WTC11 (cell line): ENCODE results near the gene SPAAR. TPM values are rescaled to one million over a fixed set of nuclear protein-coding genes. Genes with fewer than 3 reads are reported as not detected.
"Not testable (repeated sequence)": the region's sequence is repeated elsewhere in the genome, so short reads cannot be mapped to it uniquely, and the experiment has no call there.

Experiments used
- ATAC-seq: fragments of 200-7000 bp; cut with Tn5 transposase; 2 replicates; pipeline ENCODE4 v1.10.0; 2021; ENCODE audit warnings: mild to moderate bottlenecking, moderate library complexity
- CTCF ChIA-PET: fragments of 300-600 bp; sonication (Branson Sonifier 250); formaldehyde crosslinking; loops from one replicate; lab custom pipeline; 2021; ENCODE audit warnings: antibody characterized with exemption; lab: Charles Lee
- POLR2A ChIA-PET: fragments of 350-600 bp; sonication (Branson Sonifier 250); formaldehyde crosslinking; loops from one replicate; lab custom pipeline; 2021; ENCODE audit warnings: antibody characterized with exemption; lab: Charles Lee
- DNase-seq: peaks from one replicate; pipeline ENCODE4 v3.0.0; 2021; ENCODE audit warnings: low spot score
- H3K27ac Mint-ChIP-seq: 2 replicates; pipeline ENCODE4 v1.8.0; 2021; ENCODE audit warnings: mixed read lengths
- H3K27me3 Mint-ChIP-seq: 2 replicates; pipeline ENCODE4 v1.8.0; 2021; ENCODE audit warnings: low read depth, mild to moderate bottlenecking, moderate library complexity, mixed read lengths
- H3K36me3 Mint-ChIP-seq: 2 replicates; pipeline ENCODE4 v1.8.0; 2021; ENCODE audit warnings: mixed read lengths
- H3K4me1 Mint-ChIP-seq: 2 replicates; pipeline ENCODE4 v1.8.0; 2022; ENCODE audit warnings: mixed read lengths
- H3K4me3 Mint-ChIP-seq: 2 replicates; pipeline ENCODE4 v1.8.0; 2021; ENCODE audit warnings: mild to moderate bottlenecking, moderate library complexity, mixed read lengths
- H3K9me3 Mint-ChIP-seq: 2 replicates; pipeline ENCODE4 v1.8.0; 2021; ENCODE audit warnings: mixed read lengths
- ARID4B ChIP-seq: sonication (generic); formaldehyde crosslinking; IDR thresholded peaks from 2 replicates; pipeline ENCODE4 v1.8.0; 2023; ENCODE audit warnings: missing genetic modification reagents, mild to moderate bottlenecking, borderline replicate concordance
- ATF1 ChIP-seq: sonication (generic); formaldehyde crosslinking; IDR thresholded peaks from 2 replicates; pipeline ENCODE4 v1.8.1; 2023; ENCODE audit warnings: mild to moderate bottlenecking, moderate library complexity, missing genetic modification reagents
- KAT7 ChIP-seq: sonication (generic); formaldehyde crosslinking; IDR thresholded peaks from 2 replicates; pipeline ENCODE4 v1.8.1; 2023; ENCODE audit warnings: missing genetic modification reagents, mild to moderate bottlenecking, borderline replicate concordance
- NFYB ChIP-seq: sonication (generic); formaldehyde crosslinking; conservative IDR thresholded peaks from 2 replicates; pipeline ENCODE4 v1.8.0; 2022; ENCODE audit warnings: low read depth, missing genetic modification reagents
- RORB ChIP-seq: fragments of 250-450 bp; sonication (Bioruptor Pico); IDR thresholded peaks from 2 replicates; pipeline ENCODE4 v1.9.0; 2021; ENCODE audit warnings: mild to moderate bottlenecking
- STAT6 ChIP-seq: sonication (generic); formaldehyde crosslinking; conservative IDR thresholded peaks from 2 replicates; pipeline ENCODE4 v1.8.1; 2023; ENCODE audit warnings: mild to moderate bottlenecking, low read depth, missing genetic modification reagents, moderate library complexity
- USF1 ChIP-seq: sonication (generic); formaldehyde crosslinking; IDR thresholded peaks from 2 replicates; pipeline ENCODE4 v1.8.0; 2022; ENCODE audit warnings: mild to moderate bottlenecking, missing genetic modification reagents
- USF2 ChIP-seq: sonication (generic); formaldehyde crosslinking; IDR thresholded peaks from 2 replicates; pipeline ENCODE4 v1.8.1; 2023; ENCODE audit warnings: mild to moderate bottlenecking, missing genetic modification reagents, moderate library complexity
- ZBTB43 ChIP-seq: sonication (generic); formaldehyde crosslinking; IDR thresholded peaks from 2 replicates; pipeline ENCODE4 v1.8.1; 2023; ENCODE audit warnings: mild to moderate bottlenecking, missing genetic modification reagents
- ZNF219 ChIP-seq: sonication (generic); formaldehyde crosslinking; IDR thresholded peaks from 2 replicates; pipeline ENCODE4 v1.8.0; 2023; ENCODE audit warnings: missing genetic modification reagents, mild to moderate bottlenecking, borderline replicate concordance
- ZNF263 ChIP-seq: sonication (generic); formaldehyde crosslinking; IDR thresholded peaks from 2 replicates; pipeline ENCODE4 v1.8.1; 2022; ENCODE audit warnings: low read depth, mild to moderate bottlenecking, moderate library complexity, missing genetic modification reagents
- ZNF416 ChIP-seq: fragments of 250-450 bp; sonication (Bioruptor Pico); IDR thresholded peaks from 2 replicates; pipeline ENCODE4 v1.9.0; 2021; ENCODE audit warnings: mild to moderate bottlenecking, inconsistent platforms
- ZNF532 ChIP-seq: fragments of 250-450 bp; sonication (Bioruptor Pico); IDR thresholded peaks from 2 replicates; pipeline ENCODE4 v1.9.0; 2021; ENCODE audit warnings: mild to moderate bottlenecking, borderline replicate concordance
- ZNF671 ChIP-seq: fragments of 250-450 bp; sonication (Bioruptor Pico); IDR thresholded peaks from 2 replicates; pipeline ENCODE4 v1.8.0; 2021; ENCODE audit warnings: mild to moderate bottlenecking
- total RNA-seq: library from RNA; stranded (reverse); gene quantifications from 3 replicates; pipeline ENCODE4 v1.2.3, GENCODE V29; 2021

Gene SPAAR
- total RNA-seq, 1 experiment from 2014 or later, result 0.33 TPM

GRCh38 chr9:35896570-35896969 is 12.7 kb upstream of the SPAAR start (continued):
- TF ChIP-seq KAT7 (CRISPR knock-in tag), result no peak

- CTCF ChIA-PET, result interaction anchor here (1.4 to 6.6 kb wide), 6 partner anchors 15 to 107 kb away, joined by 4 to 33 read pairs (median 4); partner anchors contain the start of genes FAM221B and TMEM8B
- DNase-seq, POLR2A ChIA-PET, H3K4me3 Mint-ChIP-seq, ATAC-seq, H3K36me3 Mint-ChIP-seq, H3K4me1 Mint-ChIP-seq, H3K9me3 Mint-ChIP-seq, H3K27ac Mint-ChIP-seq, H3K27me3 Mint-ChIP-seq: not testable (repeated sequence)
Measured at GRCh38 chr9:35897376-35898099, 11.8 kb upstream of the SPAAR start.

GRCh38 chr9:35898337-35898736 is 11.0 kb upstream of the SPAAR start:
- Mint-ChIP-seq H3K4me3 (no peak overlapping the region), H3K4me1 (no peaks in the 10 kb centered on the region), H3K27ac (no peak overlapping the region)
- ChIA-PET CTCF (interaction anchor here (1.4 to 6.6 kb wide), 6 partner anchors 16 to 108 kb away, joined by 4 to 33 read pairs (median 4); partner anchors contain the start of genes FAM221B and TMEM8B), POLR2A (no interaction called here)
- TF ChIP-seq STAT6 (CRISPR knock-in tag) (no peak), ZNF532 (no peak), ZBTB43 (CRISPR knock-in tag) (no peak), ARID4B (CRISPR knock-in tag) (no peak), NFYB (CRISPR knock-in tag) (no peak), ZNF671 (CRISPR knock-in tag) (no peak), RORB (CRISPR knock-in tag) (no peak), USF2 (CRISPR knock-in tag) (no peak), ZNF219 (CRISPR knock-in tag) (no peak), ZNF263 (CRISPR knock-in tag) (no peak), ATF1 (CRISPR knock-in tag) (no peak), USF1 (CRISPR knock-in tag) (no peak), ZNF416 (CRISPR knock-in tag) (no peak)
- TF ChIP-seq, all 79 proteins: peak for 0
- DNase-seq (no peak), ATAC-seq (no peak)
- Mint-ChIP-seq H3K9me3 (peaks cover 4% of the 10 kb centered on the region; the same call in 1 of the 2 replicates), H3K36me3 (no peaks in the 10 kb centered on the region), H3K27me3 (peaks cover 5% of the 10 kb centered on the region; the same call in 1 of the 2 replicates)
